ENCODE data around the gene EPB42.

DNA sequence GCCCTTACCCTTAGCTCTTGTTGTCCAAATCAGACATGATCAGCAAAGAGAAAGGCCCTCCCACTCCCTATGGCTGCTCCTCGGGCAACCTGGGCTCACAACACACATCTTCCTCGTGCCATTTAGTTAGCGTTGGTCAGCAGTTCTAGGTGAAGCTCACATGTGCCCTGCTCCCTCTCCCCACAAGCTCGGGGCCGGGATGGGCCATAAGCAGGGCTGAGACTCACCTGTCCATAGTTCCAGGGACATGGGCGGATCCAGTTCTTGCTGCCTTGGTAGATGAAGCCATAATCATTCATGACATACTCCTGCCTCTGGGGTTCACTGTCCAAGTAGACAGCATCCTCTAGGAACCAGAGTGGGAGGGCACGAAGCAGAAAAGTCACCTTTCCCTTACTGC lies 35.5 kb upstream of the EPB42 start:
- TF ChIP-seq, protein P1, sequence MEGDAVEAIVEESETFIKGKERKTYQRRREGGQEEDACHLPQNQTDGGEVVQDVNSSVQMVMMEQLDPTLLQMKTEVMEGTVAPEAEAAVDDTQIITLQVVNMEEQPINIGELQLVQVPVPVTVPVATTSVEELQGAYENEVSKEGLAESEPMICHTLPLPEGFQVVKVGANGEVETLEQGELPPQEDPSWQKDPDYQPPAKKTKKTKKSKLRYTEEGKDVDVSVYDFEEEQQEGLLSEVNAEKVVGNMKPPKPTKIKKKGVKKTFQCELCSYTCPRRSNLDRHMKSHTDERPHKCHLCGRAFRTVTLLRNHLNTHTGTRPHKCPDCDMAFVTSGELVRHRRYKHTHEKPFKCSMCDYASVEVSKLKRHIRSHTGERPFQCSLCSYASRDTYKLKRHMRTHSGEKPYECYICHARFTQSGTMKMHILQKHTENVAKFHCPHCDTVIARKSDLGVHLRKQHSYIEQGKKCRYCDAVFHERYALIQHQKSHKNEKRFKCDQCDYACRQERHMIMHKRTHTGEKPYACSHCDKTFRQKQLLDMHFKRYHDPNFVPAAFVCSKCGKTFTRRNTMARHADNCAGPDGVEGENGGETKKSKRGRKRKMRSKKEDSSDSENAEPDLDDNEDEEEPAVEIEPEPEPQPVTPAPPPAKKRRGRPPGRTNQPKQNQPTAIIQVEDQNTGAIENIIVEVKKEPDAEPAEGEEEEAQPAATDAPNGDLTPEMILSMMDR (IDR thresholded peaks at IDR 0.05) = no peak
- no peak for TF ChIP-seq POLR2AphosphoS5 (IDR thresholded peaks at IDR 0.05; ENCODE audit: low read depth, low read length)
